ENCODE measurements around the gene TM9SF4.

Gene TM9SF4

DNA sequence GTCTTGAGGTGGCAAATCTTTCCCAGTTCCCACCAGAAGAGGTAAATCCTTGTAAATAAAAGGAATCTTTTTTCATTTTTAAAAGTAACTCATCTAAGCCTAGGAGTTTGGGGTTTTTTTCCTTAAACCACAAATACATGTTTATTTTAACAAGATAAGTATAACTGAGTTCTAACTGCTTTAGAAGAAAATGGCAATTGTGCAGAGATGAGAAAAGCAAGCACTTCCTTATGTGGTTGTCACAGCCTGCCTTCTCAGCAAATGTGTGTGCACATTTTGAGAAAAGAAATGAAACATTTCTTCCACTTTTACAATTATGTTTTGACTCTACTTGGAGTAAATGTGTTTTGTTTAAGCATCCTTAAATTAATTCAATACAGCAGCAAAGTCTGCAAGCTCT lies 39.8 kb upstream of the TM9SF4 start:
- TF ChIP-seq, protein P1, sequence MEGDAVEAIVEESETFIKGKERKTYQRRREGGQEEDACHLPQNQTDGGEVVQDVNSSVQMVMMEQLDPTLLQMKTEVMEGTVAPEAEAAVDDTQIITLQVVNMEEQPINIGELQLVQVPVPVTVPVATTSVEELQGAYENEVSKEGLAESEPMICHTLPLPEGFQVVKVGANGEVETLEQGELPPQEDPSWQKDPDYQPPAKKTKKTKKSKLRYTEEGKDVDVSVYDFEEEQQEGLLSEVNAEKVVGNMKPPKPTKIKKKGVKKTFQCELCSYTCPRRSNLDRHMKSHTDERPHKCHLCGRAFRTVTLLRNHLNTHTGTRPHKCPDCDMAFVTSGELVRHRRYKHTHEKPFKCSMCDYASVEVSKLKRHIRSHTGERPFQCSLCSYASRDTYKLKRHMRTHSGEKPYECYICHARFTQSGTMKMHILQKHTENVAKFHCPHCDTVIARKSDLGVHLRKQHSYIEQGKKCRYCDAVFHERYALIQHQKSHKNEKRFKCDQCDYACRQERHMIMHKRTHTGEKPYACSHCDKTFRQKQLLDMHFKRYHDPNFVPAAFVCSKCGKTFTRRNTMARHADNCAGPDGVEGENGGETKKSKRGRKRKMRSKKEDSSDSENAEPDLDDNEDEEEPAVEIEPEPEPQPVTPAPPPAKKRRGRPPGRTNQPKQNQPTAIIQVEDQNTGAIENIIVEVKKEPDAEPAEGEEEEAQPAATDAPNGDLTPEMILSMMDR (IDR thresholded peaks at IDR 0.05; ENCODE audit: low read depth, low read length, missing control alignments) = no peak
- H3K4me3 ChIP-seq (replicated peaks; ENCODE audit: low read depth, low read length) = no peak overlapping the region
- no peak for DNase-seq (ENCODE audit: extremely low read depth, low read depth)

DNA sequence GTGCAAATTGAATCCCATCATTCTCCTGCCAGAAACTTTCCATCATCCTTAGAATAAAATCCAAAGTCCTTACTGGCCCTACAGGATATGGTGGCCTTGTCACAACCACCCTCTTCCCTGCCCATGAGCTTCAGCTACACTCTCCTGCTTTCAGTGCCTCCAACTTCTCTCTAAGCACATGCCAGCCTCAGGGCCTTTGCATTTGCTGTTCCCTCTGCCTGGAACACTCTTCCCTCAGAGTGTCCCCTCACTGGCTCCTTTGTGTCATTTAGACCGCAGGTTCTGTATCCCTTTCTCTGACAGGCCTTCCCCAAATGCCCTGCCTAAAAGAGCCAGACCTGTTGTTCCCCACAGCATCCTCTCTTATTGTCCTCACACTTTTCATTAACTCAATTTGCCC lies 39.2 kb upstream of the TM9SF4 start:
- no peak overlapping the region for H3K4me3 ChIP-seq (replicated peaks; ENCODE audit: low read depth, low read length)
- TF ChIP-seq, protein P1 (IDR thresholded peaks at IDR 0.05; ENCODE audit: low read depth, low read length, missing control alignments) = no peak
- no peak for DNase-seq (ENCODE audit: extremely low read depth, low read depth)

DNA sequence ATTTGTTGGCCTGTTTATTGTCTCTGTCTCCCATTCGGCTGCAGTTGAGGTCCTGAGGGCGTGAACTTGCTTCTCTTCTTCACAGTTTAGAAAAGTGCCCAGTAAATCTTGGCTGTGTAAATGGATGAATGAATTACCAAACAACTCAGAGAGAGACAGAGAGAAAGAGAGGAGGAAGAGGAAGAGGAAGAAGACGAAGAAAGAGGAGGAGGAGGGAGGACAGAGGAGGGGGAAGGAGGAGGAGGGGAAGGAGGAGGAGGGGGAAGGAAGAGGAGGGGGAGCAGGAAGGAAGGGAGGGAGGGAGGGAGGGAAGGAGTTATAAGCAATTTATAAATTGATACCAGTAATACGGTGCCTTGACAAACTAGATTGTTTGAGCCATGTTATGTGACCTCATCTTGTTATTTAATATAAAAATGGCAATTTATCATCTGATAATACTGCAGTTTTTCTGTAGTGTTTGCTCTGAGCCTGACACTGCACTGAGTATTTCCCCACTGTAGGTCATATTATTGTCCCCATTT lies 38.8 kb upstream of the TM9SF4 start:
- DNase-seq (ENCODE audit: extremely low read depth, low read depth) = no peak
- TF ChIP-seq, protein P1 (IDR thresholded peaks at IDR 0.05; ENCODE audit: low read depth, low read length, missing control alignments) = no peak
- H3K4me3 ChIP-seq (replicated peaks; ENCODE audit: low read depth, low read length) = no peak overlapping the region

DNA sequence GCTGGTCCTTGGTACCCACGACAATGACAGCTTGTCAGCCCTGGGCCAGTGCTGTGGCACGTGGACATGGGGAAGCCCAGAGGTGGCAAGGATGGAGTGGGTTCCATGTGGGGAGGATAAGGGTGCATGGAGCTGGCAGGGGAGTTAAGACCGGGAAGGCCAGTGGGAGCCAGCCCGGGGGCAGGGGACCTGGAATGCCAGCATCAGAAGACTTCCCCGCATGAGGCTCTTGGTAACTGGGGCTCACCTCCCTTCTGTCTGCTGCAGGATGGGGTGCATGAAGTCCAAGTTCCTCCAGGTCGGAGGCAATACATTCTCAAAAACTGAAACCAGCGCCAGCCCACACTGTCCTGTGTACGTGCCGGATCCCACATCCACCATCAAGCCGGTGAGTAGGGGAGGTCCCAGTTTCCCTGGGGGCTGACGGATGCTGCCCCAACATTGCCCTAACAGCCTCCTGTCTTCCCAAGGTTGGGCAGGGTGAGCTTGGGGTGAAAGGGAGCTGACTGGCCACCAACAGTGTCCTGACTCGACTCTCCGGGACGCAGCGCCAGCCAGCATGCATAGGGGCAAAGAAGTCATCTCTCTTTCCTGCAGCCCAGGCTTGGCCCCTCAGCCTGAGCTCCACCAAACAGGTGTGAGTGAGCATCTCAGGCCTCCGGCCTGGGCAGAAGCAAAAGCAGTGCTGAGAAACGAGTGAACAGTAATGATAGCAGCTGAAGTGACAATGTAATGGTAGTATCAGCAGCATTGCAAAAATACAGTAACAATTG lies 37.9 kb upstream of the TM9SF4 start:
- DNase-seq (ENCODE audit: extremely low read depth, low read depth) = no peak
- TF ChIP-seq, protein P1 (IDR thresholded peaks at IDR 0.05; ENCODE audit: low read depth, low read length, missing control alignments) = no peak
- no peak overlapping the region for H3K4me3 ChIP-seq (replicated peaks; ENCODE audit: low read depth, low read length)

DNA sequence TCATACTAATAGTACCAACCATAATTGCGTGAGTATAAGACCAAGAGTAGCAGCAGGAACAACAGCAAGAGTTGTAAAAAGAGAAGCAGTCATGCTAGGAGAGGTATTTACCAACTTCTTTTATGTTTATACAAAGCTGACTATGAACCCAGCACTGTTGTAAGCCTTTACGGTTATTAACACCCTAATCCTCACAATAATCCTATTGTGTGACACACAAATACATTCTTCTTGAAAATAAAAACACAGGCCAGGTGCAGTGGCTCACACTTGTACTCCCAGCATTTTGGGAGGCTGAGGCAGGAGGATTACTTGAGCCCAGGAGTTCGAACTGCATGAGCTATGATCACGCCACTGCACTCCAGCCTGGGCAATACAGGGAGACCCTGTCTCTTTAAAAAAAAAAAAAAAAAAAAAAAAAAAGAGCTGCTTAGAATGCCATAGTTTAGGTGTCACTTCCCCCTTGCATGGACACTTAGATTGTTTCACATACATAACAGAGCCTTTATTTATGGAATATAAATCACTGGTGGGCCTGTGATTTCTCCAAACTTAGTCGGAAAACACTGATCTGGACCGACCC lies 37.3 kb upstream of the TM9SF4 start:
- TF ChIP-seq, protein P1 (IDR thresholded peaks at IDR 0.05; ENCODE audit: low read depth, low read length, missing control alignments) = no peak
- no peak overlapping the region for H3K4me3 ChIP-seq (replicated peaks; ENCODE audit: low read depth, low read length)
- DNase-seq (ENCODE audit: extremely low read depth, low read depth) = no peak

DNA sequence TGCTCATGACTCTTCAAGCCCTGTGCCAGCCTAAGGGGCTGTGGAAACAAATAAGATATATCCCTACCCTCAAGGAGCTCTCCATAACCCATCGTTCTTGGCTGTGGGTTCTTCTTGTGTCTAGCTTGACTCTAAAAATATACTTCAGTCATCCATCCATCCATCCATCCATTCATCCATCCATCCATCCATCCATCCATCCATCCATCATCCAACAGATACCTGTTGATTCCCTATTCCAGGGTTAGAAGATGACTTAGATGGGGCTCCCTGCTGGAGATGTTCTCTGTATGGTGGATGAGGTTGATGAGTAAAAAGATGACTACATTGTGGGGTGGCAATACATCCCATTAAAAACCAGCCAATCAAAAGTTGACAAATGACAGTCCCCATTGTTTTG lies 34.0 kb upstream of the TM9SF4 start:
- TF ChIP-seq, protein P1 (IDR thresholded peaks at IDR 0.05; ENCODE audit: low read depth, low read length, missing control alignments) = no peak
- H3K4me3 ChIP-seq (replicated peaks; ENCODE audit: low read depth, low read length) = no peak overlapping the region
- no peak for DNase-seq (ENCODE audit: extremely low read depth, low read depth)

Measured in HFF-Myc (cell line).